COLO668 (cell line): ENCODE results near the gene IL11RA.
A peak's percentile ranks its signal among the peaks of the same experiment; 100 is the strongest.

Experiments used
- DNase-seq: peaks from one replicate; lab custom pipeline; 2025; ENCODE audit not compliant: unreplicated experiment; lab: John Stamatoyannopoulos, UW

IL11RA gene

GRCh38 chr9:34651876-34652601 lies at the start of gene IL11RA:
Gene IL11RA (plus strand): TSS chr9:34652185. CDS start chr9:34655218, 3,033 bp downstream.
- peak; percentile 16 for DNase-seq

GRCh38 chr9:34603610-34604231 lies 48.3 kb upstream of the IL11RA start:
- DNase-seq: peak; percentile 74

GRCh38 chr9:34606190-34606589 lies 45.8 kb upstream of the IL11RA start:
- DNase-seq: no peak

- DNase-seq: peak; percentile 34
Measured at GRCh38 chr9:34606905-34607304, 45.1 kb upstream of the IL11RA start.

GRCh38 chr9:34607331-34607730 lies 44.7 kb upstream of the IL11RA start:
- DNase-seq: no peak

GRCh38 chr9:34610434-34611206 lies 41.4 kb upstream of the IL11RA start:
- no peak for DNase-seq

GRCh38 chr9:34611251-34611810 lies 40.7 kb upstream of the IL11RA start:
- no peak for DNase-seq

- peak; percentile 94 for DNase-seq
Measured at GRCh38 chr9:34611811-34612787, 39.9 kb upstream of the IL11RA start, which contains the start of gene RPP25L. Gene RPP25L (minus strand): TSS chr9:34612097. CDS start chr9:34611296, 801 bp downstream.

- peak; percentile 73 for DNase-seq
Measured at GRCh38 chr9:34612788-34613390, 39.1 kb upstream of the IL11RA start.

GRCh38 chr9:34615132-34615531 lies 36.9 kb upstream of the IL11RA start:
- no peak for DNase-seq

- DNase-seq: peak; percentile 90
Measured at GRCh38 chr9:34620061-34620994, 31.7 kb upstream of the IL11RA start, which contains the start of gene DCTN3. Gene DCTN3 (minus strand): TSS chr9:34620495. CDS start chr9:34620464, 31 bp downstream.

GRCh38 chr9:34623374-34624235 lies 28.4 kb upstream of the IL11RA start:
- no peak for DNase-seq

- no peak for DNase-seq
Measured at GRCh38 chr9:34624475-34625185, 27.4 kb upstream of the IL11RA start.

- no peak for DNase-seq
Measured at GRCh38 chr9:34625186-34625486, 26.8 kb upstream of the IL11RA start.

GRCh38 chr9:34627716-34628655 lies 24.0 kb upstream of the IL11RA start:
- no peak for DNase-seq
